GM23338 (cell line): ENCODE data around the gene GSTT2B. TPM values are rescaled to one million over a fixed set of nuclear protein-coding genes. Genes with fewer than 3 reads are reported as not detected.
"Not testable (repeated sequence)": the region's sequence is repeated elsewhere in the genome, so short reads cannot be mapped to it uniquely, and the experiment has no call there.

Source experiments
- ATAC-seq: fragments of 200-7000 bp; cut with Tn5 transposase; 3 replicates; pipeline ENCODE4 v1.9.1; 2020
- DNase-seq: peaks from one replicate; pipeline ENCODE4 v3.0.0-alpha.2; 2015; ENCODE audit warnings: low spot score
- H2AFZ ChIP-seq: fragments of 200-600 bp; sonication (generic); 2 replicates; pipeline ENCODE4 v1.8.0; 2016; ENCODE audit warnings: antibody characterized with exemption, mild to moderate bottlenecking, moderate library complexity
- H3F3A ChIP-seq: fragments of 200-600 bp; sonication (generic); replicated peaks from 2 replicates; pipeline ENCODE4 v1.8.0; 2017; ENCODE audit warnings: antibody characterized with exemption, mixed run types, low read depth
- H3K27ac ChIP-seq: fragments of 200-600 bp; sonication (generic); 2 replicates; pipeline ENCODE4 v1.6.1; 2016; ENCODE audit warnings: low read depth
- H3K27me3 ChIP-seq: fragments of 200-600 bp; sonication (generic); 2 replicates; pipeline ENCODE4 v1.8.0; 2016; ENCODE audit warnings: mild to moderate bottlenecking, mixed run types, moderate library complexity; ENCODE audit not compliant: insufficient read depth
- H3K36me3 ChIP-seq: fragments of 200-600 bp; sonication (generic); 2 replicates; pipeline ENCODE4 v1.8.0; 2016; ENCODE audit warnings: mild to moderate bottlenecking; ENCODE audit not compliant: insufficient read depth
- H3K4me1 ChIP-seq: fragments of 200-600 bp; sonication (generic); 2 replicates; pipeline ENCODE4 v1.8.0; 2016; ENCODE audit warnings: mild to moderate bottlenecking, moderate library complexity; ENCODE audit not compliant: insufficient read depth
- H3K4me2 ChIP-seq: fragments of 200-600 bp; sonication (generic); 2 replicates; pipeline ENCODE4 v1.7.1; 2017; ENCODE audit warnings: mixed run types
- H3K4me3 ChIP-seq: fragments of 200-600 bp; sonication (generic); 2 replicates; pipeline ENCODE4 v1.6.1; 2016; ENCODE audit warnings: mixed run types
- H3K79me2 ChIP-seq: fragments of 200-600 bp; sonication (generic); replicated peaks from 2 replicates; pipeline ENCODE4 v1.8.0; 2017; ENCODE audit warnings: mild to moderate bottlenecking; ENCODE audit not compliant: insufficient read depth
- H3K9me2 ChIP-seq: fragments of 200-600 bp; sonication (generic); 2 replicates; pipeline ENCODE4 v1.8.0; 2017; ENCODE audit not compliant: insufficient read depth
- H4K20me1 ChIP-seq: fragments of 200-600 bp; sonication (generic); replicated peaks from 2 replicates; pipeline ENCODE4 v1.8.0; 2017; ENCODE audit warnings: mild to moderate bottlenecking; ENCODE audit not compliant: insufficient read depth
- H3K27ac Mint-ChIP-seq: 2 replicates; pipeline ENCODE4 v1.8.0; 2020; ENCODE audit warnings: inconsistent platforms, mild to moderate bottlenecking, moderate library complexity, mixed read lengths
- H3K27me3 Mint-ChIP-seq: 3 replicates; pipeline ENCODE4 v1.8.0; 2022; ENCODE audit warnings: low read depth, mild to moderate bottlenecking, moderate library complexity, mixed read lengths, inconsistent platforms; ENCODE audit not compliant: insufficient read depth, poor library complexity
- H3K36me3 Mint-ChIP-seq: 3 replicates; pipeline ENCODE4 v1.8.0; 2021; ENCODE audit warnings: low read depth, mild to moderate bottlenecking, inconsistent platforms, moderate library complexity, mixed read lengths
- H3K4me1 Mint-ChIP-seq: 3 replicates; pipeline ENCODE4 v1.8.0; 2020; ENCODE audit warnings: mild to moderate bottlenecking, inconsistent platforms, mixed read lengths
- H3K4me3 Mint-ChIP-seq: 3 replicates; pipeline ENCODE4 v1.8.0; 2021; ENCODE audit warnings: moderate library complexity, mild to moderate bottlenecking, inconsistent platforms, mixed read lengths
- H3K9me3 Mint-ChIP-seq: 3 replicates; pipeline ENCODE4 v1.8.0; 2020; ENCODE audit warnings: moderate library complexity, mild to moderate bottlenecking, inconsistent platforms, mixed read lengths
- EZH2 ChIP-seq: fragments of 200-600 bp; sonication (generic); IDR thresholded peaks from one replicate; pipeline ENCODE4 v1.8.0; 2017; ENCODE audit warnings: antibody characterized with exemption, mild to moderate bottlenecking, low read depth; ENCODE audit not compliant: unreplicated experiment
- EZH2phosphoT487 ChIP-seq: fragments of 200-600 bp; sonication (generic); IDR thresholded peaks from one replicate; pipeline ENCODE4 v1.8.1; 2018; ENCODE audit warnings: antibody characterized with exemption; ENCODE audit not compliant: unreplicated experiment
- JUNB ChIP-seq: IDR thresholded peaks from one replicate; pipeline ENCODE4 v1.6.1; 2016; ENCODE audit warnings: antibody characterized with exemption; ENCODE audit not compliant: unreplicated experiment
- POLR2AphosphoS5 ChIP-seq: IDR thresholded peaks from 2 replicates; pipeline ENCODE4 v1.6.1; 2016; ENCODE audit warnings: antibody characterized with exemption, low read depth
- REST ChIP-seq: IDR thresholded peaks from one replicate; pipeline ENCODE4 v1.6.1; 2018; ENCODE audit warnings: antibody characterized with exemption; ENCODE audit not compliant: unreplicated experiment
- ZNF114 ChIP-seq: fragments of 250-450 bp; sonication (Bioruptor Pico); IDR thresholded peaks from 2 replicates; pipeline ENCODE4 v1.5.0; 2020; ENCODE audit warnings: mild to moderate bottlenecking, moderate library complexity
- ZNF462 ChIP-seq: fragments of 250-450 bp; sonication (Bioruptor Pico); IDR thresholded peaks from 2 replicates; pipeline ENCODE4 v1.5.0; 2020; ENCODE audit warnings: mild to moderate bottlenecking, moderate library complexity
- long read RNA-seq: library from polyadenylated mRNA; unstranded; transcript quantifications from one replicate; pipeline ENCODE4 v2.0.0, GENCODE V29; 2020; ENCODE audit not compliant: unreplicated experiment
- polyA plus RNA-seq: library from polyadenylated mRNA; unstranded; fragments of >200 nt; fragmentation: Nextera tagmentation; extraction: Ambion mirVana; gene quantifications from 2 replicates; pipeline ENCODE4 v1.2.1, GENCODE V29; 2016
- total RNA-seq: library from RNA; depleted of rRNA; stranded (reverse); fragments of >200 nt; shearing (Covaris generic); gene quantifications from 2 replicates; pipeline ENCODE4 v1.2.3, GENCODE V29; 2014; rRNA removed
- TF ChIP-seq, protein P1 (sequence below), 2 experiments: fragments of 200-600 bp in 1 of 2; sonication (generic) in 1 of 2; conservative IDR thresholded peaks; 2 replicates each; pipeline versions ENCODE4 v1.5.1 to v1.6.1; 2016 to 2017; ENCODE audit warnings: antibody characterized with exemption in 2 of 2, low read depth in 2 of 2, mild to moderate bottlenecking in 2 of 2, moderate library complexity in 1 of 2

GSTT2B gene, protein sequence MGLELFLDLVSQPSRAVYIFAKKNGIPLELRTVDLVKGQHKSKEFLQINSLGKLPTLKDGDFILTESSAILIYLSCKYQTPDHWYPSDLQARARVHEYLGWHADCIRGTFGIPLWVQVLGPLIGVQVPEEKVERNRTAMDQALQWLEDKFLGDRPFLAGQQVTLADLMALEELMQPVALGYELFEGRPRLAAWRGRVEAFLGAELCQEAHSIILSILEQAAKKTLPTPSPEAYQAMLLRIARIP
- total RNA-seq (5.7 TPM in 2 replicates), polyA plus RNA-seq (16.4 and 17.2 TPM in 2 replicates)
- long read RNA-seq, partial matches to known transcripts: 1 of 10 reads
- long read RNA-seq, other reads (novel, unspliced or antisense): 5 of 10 reads

DNA sequence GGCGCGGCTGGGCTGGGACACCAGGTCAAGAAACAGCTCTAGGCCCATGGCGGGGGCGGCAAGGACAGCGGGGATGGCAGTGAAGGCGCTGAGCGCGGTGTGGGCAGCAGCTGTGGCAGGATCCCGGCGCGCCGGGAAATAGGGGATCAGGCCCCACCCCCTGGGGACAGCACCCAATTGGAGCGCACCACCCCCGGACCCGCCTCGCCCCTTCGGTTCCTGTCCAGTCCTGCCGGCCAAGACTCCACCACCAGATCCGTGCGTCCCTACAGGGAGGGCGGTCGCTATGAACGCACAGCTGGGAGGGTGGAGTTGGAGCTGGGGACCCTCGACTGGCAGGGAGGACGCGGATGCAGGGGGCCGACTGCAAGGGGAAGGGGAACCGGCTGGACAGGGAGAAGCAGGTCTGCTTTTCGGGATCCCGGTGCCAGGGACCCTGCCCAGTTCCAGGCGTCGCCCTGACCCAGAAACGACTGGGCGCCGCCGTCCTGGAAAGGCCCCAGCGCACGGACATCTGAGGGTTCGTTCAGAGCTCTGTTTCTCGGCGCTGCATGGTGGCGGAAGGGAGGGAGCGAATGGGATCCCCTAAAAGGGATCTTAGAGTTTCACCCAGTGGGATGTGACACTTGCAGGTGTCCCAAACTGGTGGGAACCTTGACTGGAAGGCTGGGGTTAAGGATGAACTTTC, at the start of gene GSTT2B:
GSTT2B (minus strand) TSS at position 112 of the 688 bp plus-strand sequence; CDS start at position 48, 64 bp downstream.
- not testable (repeated sequence) for H3K27ac Mint-ChIP-seq, H3K4me3 Mint-ChIP-seq, DNase-seq, H3K27me3 ChIP-seq, H3K4me1 ChIP-seq, H2AFZ ChIP-seq, H3K79me2 ChIP-seq, H4K20me1 ChIP-seq, H3K9me3 Mint-ChIP-seq, H3K36me3 Mint-ChIP-seq, H3K36me3 ChIP-seq, H3K27me3 Mint-ChIP-seq, H3F3A ChIP-seq, H3K27ac ChIP-seq, H3K4me1 Mint-ChIP-seq, H3K9me2 ChIP-seq
- ATAC-seq: peak; percentile 53
- Histone ChIP-seq H3K4me3 (peak within 1 kb of the TSS; percentile 43; the same call in 1 of the 2 replicates), H3K4me2 (peak within 1 kb of the TSS; percentile 71; the same call in 1 of the 2 replicates)

DNA sequence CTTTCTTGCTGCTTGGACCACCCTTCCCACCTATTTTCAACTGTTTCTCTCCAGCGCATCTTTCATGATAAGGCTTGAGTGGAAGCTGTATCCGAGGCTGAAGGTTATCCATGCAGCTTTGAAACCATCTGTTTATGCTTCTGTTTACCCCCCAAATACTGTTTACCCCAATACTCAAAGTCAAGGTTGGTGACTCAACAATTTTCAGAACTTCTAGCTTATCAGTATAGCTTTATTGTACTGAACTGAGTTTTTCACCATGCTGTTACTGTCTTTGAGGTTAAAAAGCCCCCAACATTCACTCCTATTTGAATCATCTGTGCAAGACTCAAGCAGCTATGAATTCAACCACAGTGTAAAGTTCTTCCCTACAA, 49.0 kb upstream of the GSTT2B start:
- H3K79me2 ChIP-seq: peaks cover 36% of the 10 kb centered on the region
- peaks cover 11% of the 10 kb centered on the region for H3K9me3 Mint-ChIP-seq
- peaks cover 13% of the 10 kb centered on the region for H3K27me3 Mint-ChIP-seq
- H3K4me1 ChIP-seq: peaks cover 5% of the 10 kb centered on the region; the same call in 1 of the 2 replicates
- no peaks in the 10 kb centered on the region for H4K20me1 ChIP-seq
- ATAC-seq (no peak), DNase-seq (no peak)
- H3K27ac ChIP-seq: no peak overlapping the region
- H3K27ac Mint-ChIP-seq: no peak overlapping the region
- peaks cover 4% of the 10 kb centered on the region for H3K4me1 Mint-ChIP-seq
- H2AFZ ChIP-seq: peak overlapping the region; percentile 70
- H3K36me3 Mint-ChIP-seq: peaks cover 6% of the 10 kb centered on the region; the same call in 1 of the 3 replicates
- no peaks in the 10 kb centered on the region for H3K27me3 ChIP-seq
- no peak overlapping the region for H3K4me3 ChIP-seq
- 0 out of 2 replicates have a peak, but pooled peaks cover 3% of the 10 kb centered on the region for H3F3A ChIP-seq
- H3K9me2 ChIP-seq: no peaks in the 10 kb centered on the region
- H3K4me2 ChIP-seq: no peak overlapping the region
- H3K36me3 ChIP-seq: no peaks in the 10 kb centered on the region
- peak overlapping the region; percentile 50; the same call in 2 of the 3 replicates for H3K4me3 Mint-ChIP-seq
- TF ChIP-seq EZH2 (no peak), POLR2AphosphoS5 (no peak), ZNF462 (CRISPR knock-in tag) (no peak), ZNF114 (CRISPR knock-in tag) (no peak), JUNB (no peak), REST (no peak), EZH2phosphoT487 (no peak)
- TF ChIP-seq, protein P1, sequence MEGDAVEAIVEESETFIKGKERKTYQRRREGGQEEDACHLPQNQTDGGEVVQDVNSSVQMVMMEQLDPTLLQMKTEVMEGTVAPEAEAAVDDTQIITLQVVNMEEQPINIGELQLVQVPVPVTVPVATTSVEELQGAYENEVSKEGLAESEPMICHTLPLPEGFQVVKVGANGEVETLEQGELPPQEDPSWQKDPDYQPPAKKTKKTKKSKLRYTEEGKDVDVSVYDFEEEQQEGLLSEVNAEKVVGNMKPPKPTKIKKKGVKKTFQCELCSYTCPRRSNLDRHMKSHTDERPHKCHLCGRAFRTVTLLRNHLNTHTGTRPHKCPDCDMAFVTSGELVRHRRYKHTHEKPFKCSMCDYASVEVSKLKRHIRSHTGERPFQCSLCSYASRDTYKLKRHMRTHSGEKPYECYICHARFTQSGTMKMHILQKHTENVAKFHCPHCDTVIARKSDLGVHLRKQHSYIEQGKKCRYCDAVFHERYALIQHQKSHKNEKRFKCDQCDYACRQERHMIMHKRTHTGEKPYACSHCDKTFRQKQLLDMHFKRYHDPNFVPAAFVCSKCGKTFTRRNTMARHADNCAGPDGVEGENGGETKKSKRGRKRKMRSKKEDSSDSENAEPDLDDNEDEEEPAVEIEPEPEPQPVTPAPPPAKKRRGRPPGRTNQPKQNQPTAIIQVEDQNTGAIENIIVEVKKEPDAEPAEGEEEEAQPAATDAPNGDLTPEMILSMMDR (conservative IDR thresholded peaks at IDR 0.05; ENCODE audit: low read depth in 2 of 2): no peak
